GM20000 (cell line): Measurements from ENCODE around the gene AKAP8L.

ENCODE experiments used
- DNase-seq: peaks from one replicate; pipeline ENCODE4 v3.0.0; 2012; ENCODE audit warnings: low spot score
- TF ChIP-seq, protein P1 (sequence below): IDR thresholded peaks from 2 replicates; pipeline ENCODE4 v1.5.1; 2012; ENCODE audit warnings: mild to moderate bottlenecking, control low read depth; ENCODE audit errors: extremely low read depth, missing control alignments

The AKAP8L gene

DNA sequence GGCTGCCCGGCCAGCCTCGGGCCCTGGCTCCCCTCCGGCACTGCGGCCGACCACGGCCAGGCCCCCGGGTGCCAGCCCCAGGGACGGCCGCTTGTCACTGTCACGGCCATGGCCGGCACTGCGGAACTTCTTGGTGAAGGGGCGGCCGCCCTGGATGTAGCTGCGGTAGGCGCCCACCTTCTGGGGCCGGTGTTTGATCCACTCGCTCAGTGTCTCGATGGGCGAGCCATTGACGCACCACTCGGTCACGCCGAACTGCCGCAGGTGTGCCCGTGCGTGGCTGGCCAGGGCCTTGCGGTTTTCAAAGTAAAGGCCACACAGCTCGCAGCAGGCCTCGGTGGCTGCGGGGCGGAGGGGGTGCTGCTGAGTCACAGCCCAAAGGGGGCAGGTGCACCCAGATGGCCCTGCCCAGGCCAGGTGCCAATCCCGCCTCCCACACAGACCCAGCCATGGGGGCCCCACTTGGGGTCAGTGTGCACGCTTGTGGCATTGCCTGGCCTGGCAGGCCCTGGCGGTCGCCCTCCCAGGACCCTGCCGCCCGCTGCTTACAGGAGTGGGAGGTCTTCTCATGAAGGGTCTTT, 6.0 kb upstream of the AKAP8L start:
- TF ChIP-seq, protein P1, sequence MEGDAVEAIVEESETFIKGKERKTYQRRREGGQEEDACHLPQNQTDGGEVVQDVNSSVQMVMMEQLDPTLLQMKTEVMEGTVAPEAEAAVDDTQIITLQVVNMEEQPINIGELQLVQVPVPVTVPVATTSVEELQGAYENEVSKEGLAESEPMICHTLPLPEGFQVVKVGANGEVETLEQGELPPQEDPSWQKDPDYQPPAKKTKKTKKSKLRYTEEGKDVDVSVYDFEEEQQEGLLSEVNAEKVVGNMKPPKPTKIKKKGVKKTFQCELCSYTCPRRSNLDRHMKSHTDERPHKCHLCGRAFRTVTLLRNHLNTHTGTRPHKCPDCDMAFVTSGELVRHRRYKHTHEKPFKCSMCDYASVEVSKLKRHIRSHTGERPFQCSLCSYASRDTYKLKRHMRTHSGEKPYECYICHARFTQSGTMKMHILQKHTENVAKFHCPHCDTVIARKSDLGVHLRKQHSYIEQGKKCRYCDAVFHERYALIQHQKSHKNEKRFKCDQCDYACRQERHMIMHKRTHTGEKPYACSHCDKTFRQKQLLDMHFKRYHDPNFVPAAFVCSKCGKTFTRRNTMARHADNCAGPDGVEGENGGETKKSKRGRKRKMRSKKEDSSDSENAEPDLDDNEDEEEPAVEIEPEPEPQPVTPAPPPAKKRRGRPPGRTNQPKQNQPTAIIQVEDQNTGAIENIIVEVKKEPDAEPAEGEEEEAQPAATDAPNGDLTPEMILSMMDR = no peak
- DNase-seq = no peak

DNA sequence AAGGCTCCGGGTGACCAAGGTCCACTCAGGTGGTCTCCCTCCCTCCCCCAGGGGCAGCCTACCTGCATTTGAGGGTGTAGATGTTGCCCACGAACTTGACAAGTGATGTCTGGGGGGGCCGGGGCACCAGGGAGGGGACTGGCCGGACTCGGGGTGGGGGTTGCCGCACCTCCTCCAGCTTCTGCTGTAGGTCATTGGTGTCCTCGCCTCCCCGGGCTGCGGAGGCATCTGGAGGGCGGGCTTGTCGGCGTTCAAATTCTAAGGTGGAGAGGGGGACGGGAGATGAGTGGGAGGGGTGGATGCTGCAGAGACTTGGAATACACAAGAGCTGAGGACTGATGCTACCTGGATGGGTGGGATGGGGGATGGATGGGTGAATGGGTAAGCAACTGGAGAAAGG, 5.3 kb upstream of the AKAP8L start:
- no peak for DNase-seq
- TF ChIP-seq, protein P1 = no peak

DNA sequence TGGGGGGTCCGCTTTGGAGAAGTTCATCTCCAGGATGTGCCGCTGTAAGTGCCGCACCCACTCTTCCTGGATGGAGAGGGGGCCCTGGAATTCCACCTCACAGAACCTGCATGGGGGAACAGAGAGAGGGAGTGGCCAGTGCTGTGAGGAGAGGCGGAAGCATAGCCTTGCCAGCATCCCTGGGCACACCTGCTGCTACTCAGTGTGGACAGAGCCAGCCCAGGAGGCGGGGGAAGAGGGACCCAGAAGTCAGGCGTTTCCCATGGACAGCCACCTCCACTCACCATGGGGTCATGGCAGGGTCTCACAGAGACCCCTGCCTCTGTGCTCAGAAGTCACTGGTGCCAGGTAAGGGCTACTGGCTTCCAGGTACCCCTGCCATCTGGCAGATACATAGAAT, 4.3 kb upstream of the AKAP8L start:
- no peak for DNase-seq
- TF ChIP-seq, protein P1 = no peak

DNA sequence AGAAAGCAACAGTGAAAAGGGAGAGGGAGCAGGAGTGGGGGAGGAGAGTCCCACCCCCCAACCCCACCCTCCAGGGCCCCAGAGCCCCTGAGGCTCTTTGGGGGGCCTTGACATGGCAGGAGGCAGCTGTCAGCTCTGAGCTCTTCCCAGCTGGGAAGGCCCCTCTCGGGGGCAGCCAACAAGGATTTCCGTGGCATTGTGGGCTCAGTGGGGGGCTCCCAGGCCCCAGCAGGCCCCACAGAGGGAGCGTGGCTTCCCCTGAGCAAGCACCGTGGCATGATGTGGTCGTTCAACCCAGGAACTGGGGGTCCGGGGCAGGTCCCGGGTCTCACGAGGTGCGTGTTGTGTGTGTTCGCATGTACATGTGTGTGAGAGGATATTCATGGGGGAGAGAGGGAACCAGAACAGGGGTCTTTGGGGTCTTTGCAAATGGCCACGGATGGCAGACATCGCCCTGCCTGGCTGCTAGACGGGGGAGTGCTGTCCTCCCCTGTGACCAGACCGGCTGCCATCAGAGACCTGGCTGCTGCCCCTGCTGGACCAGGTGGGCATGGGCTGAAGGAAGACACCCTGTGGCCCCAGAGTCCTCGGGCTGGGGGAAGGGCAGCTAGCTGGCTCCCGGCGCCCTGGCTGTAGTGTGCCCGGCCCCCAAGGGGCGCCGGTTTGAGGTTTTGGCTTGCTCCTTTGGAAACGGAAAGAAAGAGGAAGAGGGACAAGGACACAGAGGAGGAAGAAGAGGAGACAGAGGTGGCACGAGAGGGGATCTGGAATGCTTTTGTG, 3.7 kb upstream of the AKAP8L start:
- TF ChIP-seq, protein P1 = no peak
- DNase-seq = no peak

DNA sequence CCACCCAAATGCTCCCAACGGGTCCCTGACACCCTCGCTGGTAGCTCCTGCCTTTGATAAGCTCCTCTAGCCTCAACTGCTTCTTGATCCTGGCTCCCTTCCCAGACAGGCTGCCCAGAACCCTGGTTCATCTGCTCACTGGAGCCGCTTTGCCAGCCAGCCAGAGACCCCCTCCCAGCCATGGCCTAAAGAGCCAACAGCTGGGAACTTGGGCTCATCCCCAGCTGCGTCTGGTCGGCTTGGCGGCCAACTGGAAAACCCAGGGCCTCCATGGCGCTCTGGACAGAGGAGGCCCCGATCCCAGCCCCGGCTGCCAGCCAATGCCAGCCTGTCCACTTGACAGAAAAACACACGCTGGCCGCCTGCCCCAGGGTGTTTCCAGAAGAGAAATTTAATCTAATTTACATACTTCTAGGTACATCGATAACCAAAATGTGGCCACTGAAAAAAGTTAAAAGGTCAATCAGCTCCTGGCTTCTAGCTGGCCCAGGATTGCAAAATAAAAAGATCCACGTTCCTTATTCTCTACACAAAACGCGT, 3.0 kb upstream of the AKAP8L start:
- TF ChIP-seq, protein P1 = no peak
- DNase-seq = no peak

DNA sequence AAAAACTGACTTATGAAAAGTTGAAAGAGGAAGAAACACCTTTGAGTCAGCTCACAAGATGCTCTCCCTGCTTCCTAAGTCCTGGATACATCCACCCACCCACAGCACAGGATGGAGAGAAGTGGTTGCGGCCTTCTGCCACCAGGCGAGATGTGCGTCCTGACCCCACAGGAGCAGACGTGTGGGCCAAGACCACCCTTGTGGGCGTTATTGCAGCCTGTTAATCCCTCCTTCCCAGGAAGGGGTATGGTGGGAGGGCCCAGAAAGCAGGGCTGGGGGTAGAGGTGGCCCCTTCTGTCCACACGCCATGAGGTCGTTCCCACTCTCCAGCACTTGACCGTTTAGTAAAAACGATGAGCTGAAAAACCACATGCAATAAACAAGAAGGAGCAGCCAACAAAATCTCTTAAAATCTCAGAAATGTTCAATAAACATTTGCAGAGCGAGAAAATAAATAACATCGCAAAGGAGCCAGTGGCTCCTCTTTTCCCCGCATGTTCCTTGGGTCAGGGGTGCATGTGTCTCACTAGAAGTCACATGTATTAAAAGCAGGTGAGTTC, 2.4 kb upstream of the AKAP8L start:
- DNase-seq = no peak
- TF ChIP-seq, protein P1 = no peak

DNA sequence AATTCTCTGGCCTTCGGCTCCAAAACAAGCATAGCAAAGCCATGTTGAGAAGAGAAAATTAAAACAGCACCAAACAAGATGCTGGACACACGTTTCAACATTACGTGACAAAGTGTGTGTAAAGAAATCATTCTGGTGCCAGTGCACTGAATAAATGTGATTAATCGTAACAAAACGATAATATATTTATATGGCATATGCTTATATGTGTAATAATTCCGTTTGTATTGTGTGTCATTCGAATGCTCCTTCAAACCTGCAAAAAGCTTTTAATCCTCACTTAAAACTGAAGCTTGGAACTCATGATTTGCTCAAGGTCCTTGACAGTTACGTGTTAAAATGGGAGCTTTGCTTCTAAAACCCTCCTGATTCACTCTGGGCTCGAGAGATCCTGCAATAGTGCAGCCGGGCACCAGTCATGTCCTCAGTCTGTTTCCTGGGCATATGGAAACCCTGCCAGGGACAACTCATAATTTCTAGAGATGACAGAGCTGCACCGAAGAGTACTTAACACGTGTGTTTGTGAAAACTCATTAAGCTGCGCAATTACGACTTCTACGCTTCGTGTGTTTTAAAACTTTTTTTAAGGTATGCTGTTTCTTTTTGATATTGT, 731 bp upstream of the AKAP8L start:
- DNase-seq = no peak
- TF ChIP-seq, protein P1 = no peak
